ENCODE measurements around the gene TMEM116.

Gene TMEM116

DNA sequence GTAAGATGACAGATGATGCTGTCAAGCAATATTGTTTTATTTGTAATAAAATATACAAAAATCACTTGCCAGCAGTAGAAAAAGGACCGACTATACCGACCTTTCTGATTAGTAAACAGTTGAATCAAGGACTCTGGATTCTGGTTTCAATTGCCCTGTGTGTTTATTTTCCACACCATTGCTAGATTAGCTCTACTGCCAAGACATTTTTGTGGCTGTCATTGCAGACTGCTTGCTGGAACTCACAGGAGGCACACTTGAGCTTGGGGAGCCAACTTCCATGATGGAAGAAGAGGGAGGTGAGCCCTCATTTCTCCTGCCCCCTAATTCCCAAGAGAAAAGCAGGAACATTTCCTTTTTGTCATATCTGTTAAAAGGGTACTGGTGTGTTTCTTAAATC lies 119.7 kb downstream of the TMEM116 start:
- Histone ChIP-seq H3K36me3 (peaks cover 71% of the 10 kb centered on the region), H3K9me3 (ENCODE audit: severe bottlenecking) (no peaks in the 10 kb centered on the region), H3K4me3 (ENCODE audit: low read depth, low read length) (no peak overlapping the region), H3K27me3 (ENCODE audit: insufficient read depth, low read depth, severe bottlenecking) (no peaks in the 10 kb centered on the region), H3K27ac (no peak overlapping the region)
- DNase-seq, result no peak
- TF ChIP-seq, protein P1, sequence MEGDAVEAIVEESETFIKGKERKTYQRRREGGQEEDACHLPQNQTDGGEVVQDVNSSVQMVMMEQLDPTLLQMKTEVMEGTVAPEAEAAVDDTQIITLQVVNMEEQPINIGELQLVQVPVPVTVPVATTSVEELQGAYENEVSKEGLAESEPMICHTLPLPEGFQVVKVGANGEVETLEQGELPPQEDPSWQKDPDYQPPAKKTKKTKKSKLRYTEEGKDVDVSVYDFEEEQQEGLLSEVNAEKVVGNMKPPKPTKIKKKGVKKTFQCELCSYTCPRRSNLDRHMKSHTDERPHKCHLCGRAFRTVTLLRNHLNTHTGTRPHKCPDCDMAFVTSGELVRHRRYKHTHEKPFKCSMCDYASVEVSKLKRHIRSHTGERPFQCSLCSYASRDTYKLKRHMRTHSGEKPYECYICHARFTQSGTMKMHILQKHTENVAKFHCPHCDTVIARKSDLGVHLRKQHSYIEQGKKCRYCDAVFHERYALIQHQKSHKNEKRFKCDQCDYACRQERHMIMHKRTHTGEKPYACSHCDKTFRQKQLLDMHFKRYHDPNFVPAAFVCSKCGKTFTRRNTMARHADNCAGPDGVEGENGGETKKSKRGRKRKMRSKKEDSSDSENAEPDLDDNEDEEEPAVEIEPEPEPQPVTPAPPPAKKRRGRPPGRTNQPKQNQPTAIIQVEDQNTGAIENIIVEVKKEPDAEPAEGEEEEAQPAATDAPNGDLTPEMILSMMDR (IDR thresholded peaks at IDR 0.05; ENCODE audit: low read depth, low read length), result no peak

DNA sequence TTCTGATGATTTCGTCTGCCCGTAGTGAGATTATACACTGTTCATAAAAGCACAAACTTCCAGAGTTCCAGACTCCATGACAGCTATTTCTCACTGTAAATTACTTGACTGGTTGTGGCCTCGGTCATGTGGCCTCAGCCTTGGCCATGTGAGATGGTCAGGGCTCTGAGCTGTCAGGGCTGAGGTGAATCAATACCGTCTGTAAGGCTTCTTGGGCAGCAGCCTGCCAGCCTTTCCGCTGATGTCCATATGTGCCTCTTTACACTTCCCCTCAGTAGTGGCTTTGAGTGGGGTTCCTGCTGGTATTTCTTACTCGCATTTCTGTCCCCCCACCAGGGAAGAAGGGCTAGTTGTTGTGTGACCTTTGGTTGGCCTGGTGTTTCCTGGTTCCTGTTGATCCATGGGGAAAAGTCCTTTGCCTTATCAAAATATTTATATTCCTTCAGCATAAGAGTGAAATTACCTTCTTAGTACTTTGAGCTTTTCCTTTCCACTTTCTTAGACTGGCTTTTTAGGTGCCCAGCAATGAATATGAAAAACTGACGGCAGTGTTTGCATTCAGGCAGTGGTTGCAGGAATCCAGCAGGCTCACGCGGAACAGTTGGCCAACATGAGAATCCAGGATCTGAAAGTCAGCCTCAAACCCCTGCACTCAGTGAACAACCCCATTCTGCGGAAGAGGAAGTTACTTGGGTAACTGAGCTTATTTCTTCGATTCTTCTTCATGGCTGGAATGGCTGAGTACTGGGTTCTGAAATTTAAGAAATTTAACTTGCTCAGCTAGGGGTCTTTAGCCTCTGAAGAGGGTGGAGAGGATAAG lies 124.8 kb downstream of the TMEM116 start:
- H3K36me3 ChIP-seq, result peaks cover 96% of the 10 kb centered on the region
- no peak overlapping the region for H3K27ac ChIP-seq
- H3K4me3 ChIP-seq (ENCODE audit: low read depth, low read length), result no peak overlapping the region
- H3K27me3 ChIP-seq (ENCODE audit: insufficient read depth, low read depth, severe bottlenecking), result no peaks in the 10 kb centered on the region
- TF ChIP-seq, protein P1 (IDR thresholded peaks at IDR 0.05; ENCODE audit: low read depth, low read length), result no peak
- no peak for DNase-seq
- H3K9me3 ChIP-seq (ENCODE audit: severe bottlenecking), result no peaks in the 10 kb centered on the region

DNA sequence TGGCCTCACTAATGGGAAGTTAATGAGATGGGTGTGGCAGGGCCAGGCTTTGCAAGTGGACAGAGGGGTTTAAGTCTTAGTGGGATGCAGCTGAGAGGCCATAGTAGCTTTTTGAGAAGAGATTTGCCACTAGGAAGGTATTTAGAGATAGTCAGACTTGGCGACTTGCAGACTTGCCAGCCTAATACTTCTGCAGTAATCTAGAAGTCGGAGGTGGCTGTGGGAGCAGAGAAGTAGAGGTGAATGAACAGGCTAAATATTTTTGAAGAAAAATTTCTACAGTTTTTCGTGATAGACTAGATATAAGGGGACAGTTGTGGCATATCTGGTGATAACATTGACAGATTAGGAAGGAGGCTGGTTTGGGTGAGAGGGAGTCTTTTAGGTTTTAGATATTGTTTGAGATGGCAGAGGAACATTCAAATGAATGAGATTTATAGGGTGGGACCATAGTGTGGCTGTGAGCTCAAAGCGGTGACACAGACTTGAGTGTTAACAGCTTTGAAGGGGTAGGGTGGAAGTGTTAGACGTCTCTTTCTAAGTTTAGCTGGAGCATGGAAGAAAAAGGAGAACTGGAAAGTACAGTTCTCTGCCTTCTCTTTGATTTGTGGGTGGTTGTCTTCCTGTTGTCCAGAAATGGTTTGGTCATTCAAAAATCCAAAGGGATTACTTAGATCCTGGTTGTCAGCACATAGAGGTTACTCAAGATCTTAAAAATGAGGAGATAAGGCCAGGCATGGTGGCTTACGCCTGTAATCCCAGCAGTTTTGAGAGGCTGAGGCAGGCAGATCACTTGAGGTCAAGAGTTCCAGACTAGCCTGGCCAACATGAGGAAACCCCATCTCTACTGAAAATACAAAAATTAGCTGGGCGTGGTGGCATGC lies 126.1 kb downstream of the TMEM116 start:
- Histone ChIP-seq H3K36me3 (peaks cover 97% of the 10 kb centered on the region), H3K27ac (no peak overlapping the region), H3K4me3 (ENCODE audit: low read depth, low read length) (no peak overlapping the region)

DNA sequence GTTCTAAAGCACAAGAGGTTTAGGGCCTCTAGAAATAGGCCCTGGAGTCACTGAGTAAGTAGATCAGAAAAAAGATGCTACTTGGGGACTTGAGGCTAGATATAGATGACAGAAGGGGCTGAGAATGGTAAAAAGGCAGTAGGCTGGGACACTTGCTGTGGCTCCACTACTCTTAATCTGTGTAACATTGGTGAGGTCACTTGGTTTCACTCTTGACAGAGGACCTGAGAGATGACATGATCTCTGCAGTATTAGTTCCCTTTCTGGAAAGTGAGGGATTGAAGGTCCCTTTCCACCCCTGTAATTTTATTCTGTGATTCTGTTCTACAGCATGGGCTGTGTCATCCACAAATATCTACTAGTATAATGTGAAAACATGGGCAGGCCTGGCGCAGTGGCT lies 131.2 kb downstream of the TMEM116 start:
- Histone ChIP-seq H3K27me3 (ENCODE audit: insufficient read depth, low read depth, severe bottlenecking) (no peaks in the 10 kb centered on the region), H3K9me3 (ENCODE audit: severe bottlenecking) (no peaks in the 10 kb centered on the region), H3K27ac (no peak overlapping the region), H3K36me3 (peaks cover 85% of the 10 kb centered on the region), H3K4me3 (ENCODE audit: low read depth, low read length) (no peak overlapping the region)
- TF ChIP-seq, protein P1 (IDR thresholded peaks at IDR 0.05; ENCODE audit: low read depth, low read length), result no peak
- DNase-seq, result no peak

More for the DNA sequence above, 126.1 kb downstream of the TMEM116 start:
- no peak for DNase-seq
- Histone ChIP-seq H3K9me3 (ENCODE audit: severe bottlenecking) (no peaks in the 10 kb centered on the region), H3K27me3 (ENCODE audit: insufficient read depth, low read depth, severe bottlenecking) (no peaks in the 10 kb centered on the region)
- TF ChIP-seq, protein P1 (IDR thresholded peaks at IDR 0.05; ENCODE audit: low read depth, low read length), result no peak

Measured in WERI-Rb-1 (cell line).